ENCODE data around the gene STK38.
"Not testable (repeated sequence)": the region's sequence is repeated elsewhere in the genome, so short reads cannot be mapped to it uniquely, and the experiment has no call there.

Gene STK38

GRCh38 chr6:36592221-36592655 lies 45.0 kb upstream of the STK38 start:
- no peak overlapping the region for H3K23ac ChIP-seq (ENCODE audit: low read length)
- H3K4me2 ChIP-seq (ENCODE audit: low read length), result no peak overlapping the region
- no peak overlapping the region for H2BK15ac ChIP-seq (replicated peaks; ENCODE audit: low read depth)
- peaks cover 2% of the 10 kb centered on the region for H3K36me3 ChIP-seq (ENCODE audit: control insufficient read depth, insufficient read depth, low read length)
- no peak overlapping the region for H3K4ac ChIP-seq (ENCODE audit: low read depth, low read length)
- no peaks in the 10 kb centered on the region for H3K4me1 ChIP-seq (ENCODE audit: control insufficient read depth, low read depth, low read length)
- no CpG with 5 or more reads among the region's 12 CpGs for WGBS (ENCODE audit: extremely low coverage, insufficient coverage, low lambda C conversion rate)
- no peak overlapping the region for H3K4me3 ChIP-seq (ENCODE audit: low read length)
- no peaks in the 10 kb centered on the region for H3K27me3 ChIP-seq (ENCODE audit: insufficient read depth, low read length, poor library complexity)
- H2BK120ac ChIP-seq (ENCODE audit: low read depth, low read length), result no peak overlapping the region
- H3K79me1 ChIP-seq (ENCODE audit: low read length), result no peaks in the 10 kb centered on the region
- no peak overlapping the region for H3K56ac ChIP-seq (ENCODE audit: low read length)
- no peak overlapping the region for H4K5ac ChIP-seq (ENCODE audit: low read length)
- no peak overlapping the region for H4K8ac ChIP-seq (ENCODE audit: low read depth, low read length)
- no peak overlapping the region for H3K27ac ChIP-seq (ENCODE audit: low read depth, low read length)
- H3K18ac ChIP-seq (ENCODE audit: low read length), result no peak overlapping the region
- H3K79me2 ChIP-seq (ENCODE audit: control insufficient read depth, insufficient read depth, low read length), result peaks cover 33% of the 10 kb centered on the region
- no peak overlapping the region for H2AK5ac ChIP-seq (ENCODE audit: low read length)
- no peak for DNase-seq
- H3K9ac ChIP-seq (ENCODE audit: low read length), result no peak overlapping the region
- H2BK5ac ChIP-seq (ENCODE audit: low read length), result no peak overlapping the region

- no peaks in the 10 kb centered on the region for H3K27me3 ChIP-seq (ENCODE audit: insufficient read depth, low read length, poor library complexity)
- H3K79me2 ChIP-seq (ENCODE audit: control insufficient read depth, insufficient read depth, low read length), result peaks cover 13% of the 10 kb centered on the region
- no peak overlapping the region for H3K23ac ChIP-seq (ENCODE audit: low read length)
- peak; percentile 83 for DNase-seq
- no peak overlapping the region for H3K56ac ChIP-seq (ENCODE audit: low read length)
- no peak overlapping the region for H2AK5ac ChIP-seq (ENCODE audit: low read length)
- no peak overlapping the region for H4K5ac ChIP-seq (ENCODE audit: low read length)
- no peak overlapping the region for H3K9ac ChIP-seq (ENCODE audit: low read length)
- no peak overlapping the region for H3K18ac ChIP-seq (ENCODE audit: low read length)
- H4K8ac ChIP-seq (ENCODE audit: low read depth, low read length), result no peak overlapping the region
- H3K4ac ChIP-seq (ENCODE audit: low read depth, low read length), result no peak overlapping the region
- H2BK5ac ChIP-seq (ENCODE audit: low read length), result no peak overlapping the region
- no peak overlapping the region for H2BK15ac ChIP-seq (replicated peaks; ENCODE audit: low read depth)
- no peak overlapping the region for H3K27ac ChIP-seq (ENCODE audit: low read depth, low read length)
- H3K36me3 ChIP-seq (ENCODE audit: control insufficient read depth, insufficient read depth, low read length), result no peaks in the 10 kb centered on the region
- H3K4me3 ChIP-seq (ENCODE audit: low read length), result no peak overlapping the region
- H3K4me2 ChIP-seq (ENCODE audit: low read length), result no peak overlapping the region
- H3K79me1 ChIP-seq (ENCODE audit: low read length), result no peaks in the 10 kb centered on the region
- no peak overlapping the region for H2BK120ac ChIP-seq (ENCODE audit: low read depth, low read length)
- no CpG with 5 or more reads among the region's 1 CpG for WGBS (ENCODE audit: extremely low coverage, insufficient coverage, low lambda C conversion rate)
- no peaks in the 10 kb centered on the region for H3K4me1 ChIP-seq (ENCODE audit: control insufficient read depth, low read depth, low read length)
These were observed 43.0 kb upstream of the STK38 start for GRCh38 chr6:36590237-36590636.

GRCh38 chr6:36589025-36589400 lies 41.7 kb upstream of the STK38 start:
- not testable (repeated sequence) for H2BK5ac ChIP-seq (ENCODE audit: low read length); H3K23ac ChIP-seq (ENCODE audit: low read length); H2AK5ac ChIP-seq (ENCODE audit: low read length); H3K4me1 ChIP-seq (ENCODE audit: control insufficient read depth, low read depth, low read length); H3K27me3 ChIP-seq (ENCODE audit: insufficient read depth, low read length, poor library complexity); H3K36me3 ChIP-seq (ENCODE audit: control insufficient read depth, insufficient read depth, low read length); H3K4me3 ChIP-seq (ENCODE audit: low read length); H2BK15ac ChIP-seq (replicated peaks; ENCODE audit: low read depth); H3K4me2 ChIP-seq (ENCODE audit: low read length); H3K79me1 ChIP-seq (ENCODE audit: low read length); H3K56ac ChIP-seq (ENCODE audit: low read length); H3K4ac ChIP-seq (ENCODE audit: low read depth, low read length); H3K9ac ChIP-seq (ENCODE audit: low read length); H2BK120ac ChIP-seq (ENCODE audit: low read depth, low read length); H3K79me2 ChIP-seq (ENCODE audit: control insufficient read depth, insufficient read depth, low read length); H4K8ac ChIP-seq (ENCODE audit: low read depth, low read length); H3K18ac ChIP-seq (ENCODE audit: low read length); H3K27ac ChIP-seq (ENCODE audit: low read depth, low read length); DNase-seq; H4K5ac ChIP-seq (ENCODE audit: low read length)
- WGBS (ENCODE audit: extremely low coverage, insufficient coverage, low lambda C conversion rate), result no CpG with 5 or more reads among the region's 9 CpGs

GRCh38 chr6:36586606-36587005 lies 39.3 kb upstream of the STK38 start:
- Histone ChIP-seq H3K27ac (ENCODE audit: low read depth, low read length) (no peak overlapping the region), H3K18ac (ENCODE audit: low read length) (no peak overlapping the region), H3K9ac (ENCODE audit: low read length) (no peak overlapping the region), H3K36me3 (ENCODE audit: control insufficient read depth, insufficient read depth, low read length) (no peaks in the 10 kb centered on the region), H4K8ac (ENCODE audit: low read depth, low read length) (no peak overlapping the region), H3K23ac (ENCODE audit: low read length) (no peak overlapping the region), H2AK5ac (ENCODE audit: low read length) (no peak overlapping the region), H2BK120ac (ENCODE audit: low read depth, low read length) (no peak overlapping the region), H2BK15ac (replicated peaks; ENCODE audit: low read depth) (no peak overlapping the region), H3K27me3 (ENCODE audit: insufficient read depth, low read length, poor library complexity) (no peaks in the 10 kb centered on the region), H3K79me1 (ENCODE audit: low read length) (no peaks in the 10 kb centered on the region), H4K5ac (ENCODE audit: low read length) (no peak overlapping the region), H3K56ac (ENCODE audit: low read length) (no peak overlapping the region), H2BK5ac (ENCODE audit: low read length) (no peak overlapping the region), H3K4me2 (ENCODE audit: low read length) (no peak overlapping the region), H3K4ac (ENCODE audit: low read depth, low read length) (no peak overlapping the region), H3K4me3 (ENCODE audit: low read length) (no peak overlapping the region), H3K4me1 (ENCODE audit: control insufficient read depth, low read depth, low read length) (no peaks in the 10 kb centered on the region), H3K79me2 (ENCODE audit: control insufficient read depth, insufficient read depth, low read length) (no peaks in the 10 kb centered on the region)
- no peak for DNase-seq
- WGBS (ENCODE audit: extremely low coverage, insufficient coverage, low lambda C conversion rate), result no CpG with 5 or more reads among the region's 1 CpG

- Histone ChIP-seq H3K9ac (ENCODE audit: low read length) (no peak overlapping the region), H3K79me2 (ENCODE audit: control insufficient read depth, insufficient read depth, low read length) (no peaks in the 10 kb centered on the region), H3K56ac (ENCODE audit: low read length) (no peak overlapping the region), H3K4me2 (ENCODE audit: low read length) (no peak overlapping the region), H3K18ac (ENCODE audit: low read length) (no peak overlapping the region), H2BK5ac (ENCODE audit: low read length) (no peak overlapping the region), H2AK5ac (ENCODE audit: low read length) (no peak overlapping the region), H3K27me3 (ENCODE audit: insufficient read depth, low read length, poor library complexity) (no peaks in the 10 kb centered on the region), H2BK15ac (replicated peaks; ENCODE audit: low read depth) (no peak overlapping the region), H4K5ac (ENCODE audit: low read length) (no peak overlapping the region), H3K79me1 (ENCODE audit: low read length) (no peaks in the 10 kb centered on the region), H3K4me3 (ENCODE audit: low read length) (no peak overlapping the region), H3K23ac (ENCODE audit: low read length) (no peak overlapping the region), H3K27ac (ENCODE audit: low read depth, low read length) (no peak overlapping the region), H4K8ac (ENCODE audit: low read depth, low read length) (no peak overlapping the region), H3K4ac (ENCODE audit: low read depth, low read length) (no peak overlapping the region), H3K4me1 (ENCODE audit: control insufficient read depth, low read depth, low read length) (no peaks in the 10 kb centered on the region), H2BK120ac (ENCODE audit: low read depth, low read length) (no peak overlapping the region), H3K36me3 (ENCODE audit: control insufficient read depth, insufficient read depth, low read length) (no peaks in the 10 kb centered on the region)
- DNase-seq, result no peak
- WGBS (ENCODE audit: extremely low coverage, insufficient coverage, low lambda C conversion rate), result no CpG with 5 or more reads among the region's 4 CpGs
These were observed 34.4 kb upstream of the STK38 start for GRCh38 chr6:36581716-36582115.

- WGBS (ENCODE audit: extremely low coverage, insufficient coverage, low lambda C conversion rate), result no CpG with 5 or more reads among the region's 8 CpGs
- H2BK120ac ChIP-seq (ENCODE audit: low read depth, low read length), result no peak overlapping the region
- DNase-seq, result no peak
These were observed 32.9 kb upstream of the STK38 start for GRCh38 chr6:36580184-36580526.

More at GRCh38 chr6:36580184-36580526, 32.9 kb upstream of the STK38 start:
- H3K18ac ChIP-seq (ENCODE audit: low read length), result peak overlapping the region; percentile 60
- H2AK5ac ChIP-seq (ENCODE audit: low read length), result no peak overlapping the region
- no peaks in the 10 kb centered on the region for H3K79me2 ChIP-seq (ENCODE audit: control insufficient read depth, insufficient read depth, low read length)
- no peak overlapping the region for H4K8ac ChIP-seq (ENCODE audit: low read depth, low read length)
- no peak overlapping the region for H3K27ac ChIP-seq (ENCODE audit: low read depth, low read length)
- H3K36me3 ChIP-seq (ENCODE audit: control insufficient read depth, insufficient read depth, low read length), result no peaks in the 10 kb centered on the region
- H3K27me3 ChIP-seq (ENCODE audit: insufficient read depth, low read length, poor library complexity), result no peaks in the 10 kb centered on the region
- peak overlapping the region; percentile 40 for H3K56ac ChIP-seq (ENCODE audit: low read length)
- no peak overlapping the region for H3K9ac ChIP-seq (ENCODE audit: low read length)
- H2BK15ac ChIP-seq (replicated peaks; ENCODE audit: low read depth), result no peak overlapping the region
- no peaks in the 10 kb centered on the region for H3K79me1 ChIP-seq (ENCODE audit: low read length)
- no peak overlapping the region for H3K4me2 ChIP-seq (ENCODE audit: low read length)
- no peak overlapping the region for H4K5ac ChIP-seq (ENCODE audit: low read length)
- no peak overlapping the region for H3K4me3 ChIP-seq (ENCODE audit: low read length)
- no peak overlapping the region for H2BK5ac ChIP-seq (ENCODE audit: low read length)
- H3K4ac ChIP-seq (ENCODE audit: low read depth, low read length), result no peak overlapping the region
- H3K4me1 ChIP-seq (ENCODE audit: control insufficient read depth, low read depth, low read length), result no peaks in the 10 kb centered on the region
- H3K23ac ChIP-seq (ENCODE audit: low read length), result no peak overlapping the region

Data from mesendoderm (in vitro differentiated cells).